T-helper 22 cell (primary cell): ENCODE measurements around the gene SLC38A1.
A peak's percentile ranks its signal among the peaks of the same experiment; 100 is the strongest.

Experiments used
- DNase-seq: peaks from one replicate; pipeline ENCODE4 v3.0.0-alpha.2; 2020; ENCODE audit warnings: low read depth

The SLC38A1 gene

DNA sequence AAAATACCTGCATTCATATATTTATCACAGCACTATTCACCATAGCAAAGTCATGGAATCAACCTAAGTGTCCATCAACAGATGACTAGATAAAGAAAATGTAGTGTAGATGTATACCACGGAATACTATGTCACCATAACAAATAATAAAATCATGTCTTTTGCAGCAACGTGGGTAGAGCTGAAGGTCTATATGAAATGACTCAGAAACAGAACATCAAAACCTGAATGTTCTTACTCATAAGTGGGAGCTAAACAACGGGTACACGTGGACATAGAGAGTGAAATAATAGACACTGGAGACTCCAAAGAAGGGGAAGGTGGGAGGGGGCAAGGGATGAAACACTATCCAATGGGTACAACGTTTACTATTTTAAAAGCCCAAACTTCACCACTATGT lies 37.9 kb downstream of the SLC38A1 start:
- DNase-seq: no peak

DNA sequence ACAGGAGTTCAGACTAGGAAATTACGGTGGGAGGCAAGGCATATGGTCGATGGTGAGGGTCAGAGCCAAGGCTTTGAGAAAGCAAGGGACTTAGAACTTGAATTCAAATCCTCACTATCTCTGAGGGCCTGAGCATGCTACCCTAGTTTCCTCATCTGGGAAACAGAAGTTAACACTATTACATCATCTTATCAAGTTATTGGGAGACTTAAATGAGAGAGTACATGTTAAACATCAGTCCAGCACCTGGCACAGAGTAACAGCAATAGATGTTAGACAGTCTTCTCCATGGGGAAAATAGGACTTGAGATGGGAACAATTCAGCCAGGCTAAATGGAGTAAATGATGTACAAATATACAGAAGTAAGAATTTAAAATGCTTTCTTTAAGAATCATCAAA lies 38.5 kb downstream of the SLC38A1 start:
- DNase-seq: no peak

DNA sequence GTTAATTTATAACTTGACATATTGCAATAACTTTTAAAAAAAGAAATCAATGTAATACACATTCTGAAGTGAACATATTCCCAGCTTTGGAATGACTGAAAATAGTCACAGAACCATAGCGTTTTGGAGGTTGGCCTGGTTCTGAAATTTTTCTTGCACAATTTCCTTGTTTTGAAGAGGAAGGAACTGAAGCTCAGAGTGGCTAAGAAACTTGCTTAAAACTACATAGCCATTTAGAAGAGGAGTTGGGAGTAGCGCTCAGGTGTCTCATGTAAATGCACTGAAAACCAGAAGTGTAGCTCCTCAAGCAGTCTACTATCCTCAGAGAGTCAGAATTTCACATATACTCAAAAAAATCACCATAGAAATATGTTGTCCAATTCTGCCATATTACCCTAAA lies 41.2 kb downstream of the SLC38A1 start:
- no peak for DNase-seq

DNA sequence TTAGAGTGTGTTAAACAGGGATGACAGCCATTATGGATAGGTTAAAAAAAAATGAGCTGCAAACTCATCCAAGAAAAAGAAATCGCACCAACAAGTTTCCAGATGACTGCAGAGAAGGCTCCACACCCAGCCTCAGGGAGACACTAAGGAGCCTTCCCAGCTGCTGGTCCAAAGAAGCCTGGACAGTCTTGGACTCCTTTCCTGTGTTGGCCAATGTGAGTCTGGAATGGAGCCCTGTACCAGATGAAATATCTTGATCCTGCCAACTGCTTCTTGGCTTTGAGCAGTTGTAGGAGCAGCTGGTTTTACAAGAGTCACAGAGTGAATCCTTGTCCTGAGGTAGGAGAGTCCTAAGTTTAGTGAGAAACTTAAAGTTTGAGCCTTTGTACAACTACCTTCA lies 44.5 kb downstream of the SLC38A1 start:
- DNase-seq: no peak

DNA sequence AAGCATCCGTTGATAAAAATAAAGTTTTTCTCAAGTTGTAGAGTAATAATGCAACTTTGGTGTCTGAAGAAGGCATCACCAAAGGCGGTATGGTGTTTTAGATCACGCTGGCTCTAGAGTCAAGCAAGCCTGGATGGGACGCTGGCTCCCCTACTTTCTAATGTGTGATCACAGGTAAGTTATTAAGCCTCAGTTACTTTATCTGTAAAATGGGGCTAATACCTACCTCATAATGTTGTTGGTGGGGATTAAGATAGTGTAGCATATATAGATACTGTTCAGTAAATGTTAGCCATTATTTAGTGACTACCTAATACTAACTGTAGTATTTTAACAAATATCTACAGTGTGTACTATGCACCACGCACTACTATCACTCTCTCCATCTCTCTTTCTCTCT lies 45.8 kb downstream of the SLC38A1 start:
- no peak for DNase-seq

DNA sequence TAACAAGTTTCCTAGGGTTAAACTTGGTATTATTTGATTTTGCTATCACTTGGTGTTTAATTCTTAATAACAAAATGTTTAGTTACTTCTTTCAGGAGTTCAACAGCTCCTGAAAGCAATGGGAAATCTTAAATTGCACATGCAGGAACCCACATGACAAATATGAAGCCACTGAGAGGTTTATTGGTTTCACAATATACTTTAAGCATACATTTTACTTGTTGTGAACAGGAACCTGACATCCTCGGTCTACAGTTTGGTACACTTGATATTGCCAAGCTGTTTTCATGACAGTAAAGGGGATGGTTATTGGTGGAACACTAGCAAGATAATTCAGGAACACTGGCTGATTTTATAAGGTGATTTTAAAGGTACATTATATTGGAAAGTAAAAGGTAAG lies 46.2 kb downstream of the SLC38A1 start:
- no peak for DNase-seq

DNA sequence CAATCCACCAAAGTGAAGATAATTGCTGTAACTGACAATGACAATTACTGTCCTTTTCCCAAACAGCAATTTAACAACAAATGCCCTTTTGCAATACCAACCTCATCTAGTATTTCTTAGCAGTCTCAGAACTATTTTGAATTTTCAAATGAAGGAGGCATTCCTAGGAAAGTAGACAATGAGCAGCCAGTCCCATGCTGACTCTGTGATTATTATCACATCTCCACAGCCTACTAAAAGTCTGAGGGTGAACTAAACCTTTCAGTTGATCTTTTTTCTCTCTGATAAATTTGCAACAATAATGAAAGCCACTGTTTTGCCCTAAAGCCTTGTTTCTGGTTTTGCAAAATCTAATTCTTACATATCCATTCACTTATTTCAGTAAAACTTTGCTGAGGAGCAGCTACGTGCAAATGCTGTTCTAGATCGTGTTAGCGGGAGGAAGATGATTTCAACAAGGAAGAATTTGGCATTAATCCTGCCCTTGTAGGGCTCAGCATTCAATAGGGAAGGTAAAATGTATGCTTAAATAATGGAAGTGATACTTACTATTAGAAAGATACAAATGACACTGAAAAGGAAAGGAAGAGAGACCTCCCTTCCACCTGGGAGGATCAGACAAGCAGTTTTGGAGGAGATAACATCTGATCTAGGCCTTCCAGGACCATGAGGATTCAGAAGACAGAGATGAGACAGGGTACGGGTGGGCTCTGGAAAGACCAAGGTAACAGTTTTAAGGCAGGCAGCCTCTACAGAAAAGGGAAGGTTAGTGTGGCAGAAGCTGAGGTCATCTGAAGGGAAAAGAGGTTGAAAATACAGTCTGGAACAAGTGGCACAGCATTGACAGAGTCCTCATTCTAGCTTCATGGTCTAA lies 47.4 kb downstream of the SLC38A1 start:
- DNase-seq: no peak

DNA sequence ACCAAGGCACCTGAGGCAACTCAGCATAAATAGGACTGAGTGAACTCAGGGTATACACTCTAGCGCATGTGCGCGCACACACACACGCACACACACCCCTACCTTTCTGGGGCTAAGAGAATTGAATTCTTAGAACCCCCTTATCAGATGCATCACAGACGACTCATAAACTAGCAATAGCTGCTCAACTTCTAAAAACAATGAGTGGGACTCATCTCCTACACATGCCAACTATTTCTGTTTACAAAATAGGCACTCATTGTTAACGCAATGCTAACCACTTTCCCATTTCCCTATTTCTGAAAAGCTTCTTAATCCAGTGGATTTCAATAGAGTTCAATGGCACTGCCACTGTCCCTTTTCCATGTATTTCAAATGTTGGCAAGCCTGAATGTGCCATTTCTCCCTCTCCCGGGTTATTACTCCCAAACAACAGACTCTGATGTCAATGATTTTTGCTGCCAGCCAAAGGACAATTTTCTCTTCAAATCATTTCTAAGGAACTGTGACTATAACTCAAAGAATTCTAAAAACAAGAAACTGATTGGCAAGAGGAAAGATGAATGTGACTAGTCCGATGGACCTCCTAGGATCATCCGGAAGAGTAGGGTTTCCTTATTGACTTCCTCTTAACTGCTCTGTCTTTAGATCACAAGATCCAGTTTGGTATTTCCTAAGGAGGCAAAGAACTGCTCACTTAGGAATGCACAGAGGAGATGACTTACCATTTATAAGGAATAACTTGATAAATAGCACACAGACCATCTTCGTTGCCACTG lies 48.8 kb downstream of the SLC38A1 start:
- DNase-seq: peak; percentile 66

DNA sequence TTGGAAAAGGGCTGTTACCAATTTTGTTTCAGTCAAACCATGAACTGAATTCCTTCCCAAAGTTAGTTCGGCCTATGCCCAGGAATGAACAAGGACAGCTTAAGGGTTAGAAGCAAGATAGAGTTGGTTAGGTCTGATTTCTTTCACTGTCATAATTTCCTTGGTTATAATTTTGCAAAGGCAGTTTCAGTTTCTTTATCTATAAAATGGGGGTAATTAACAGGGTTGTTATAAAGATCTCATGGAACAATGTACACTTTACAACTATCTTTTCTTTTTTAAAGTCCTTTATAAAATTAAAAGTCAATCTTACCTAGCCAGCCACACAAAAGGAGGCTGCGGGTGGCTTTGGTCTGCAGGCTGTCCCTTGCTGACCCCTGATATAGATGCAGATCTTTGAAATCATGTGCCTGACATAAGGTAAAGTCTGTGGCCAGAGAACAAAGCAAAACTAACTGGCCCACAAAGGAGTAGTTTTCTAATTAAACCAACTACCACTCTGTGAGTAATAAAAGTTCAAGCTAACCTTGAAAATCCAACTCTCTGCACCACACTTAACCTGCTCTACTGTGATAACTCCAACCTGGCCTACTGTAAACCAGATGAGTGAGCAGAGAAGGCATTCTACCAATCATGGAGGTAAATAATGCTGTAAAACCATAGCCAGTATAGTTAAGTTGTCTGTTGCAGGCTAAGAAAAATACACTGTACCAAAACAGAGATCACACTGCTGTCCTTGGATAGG lies 49.5 kb downstream of the SLC38A1 start:
- no peak for DNase-seq

DNA sequence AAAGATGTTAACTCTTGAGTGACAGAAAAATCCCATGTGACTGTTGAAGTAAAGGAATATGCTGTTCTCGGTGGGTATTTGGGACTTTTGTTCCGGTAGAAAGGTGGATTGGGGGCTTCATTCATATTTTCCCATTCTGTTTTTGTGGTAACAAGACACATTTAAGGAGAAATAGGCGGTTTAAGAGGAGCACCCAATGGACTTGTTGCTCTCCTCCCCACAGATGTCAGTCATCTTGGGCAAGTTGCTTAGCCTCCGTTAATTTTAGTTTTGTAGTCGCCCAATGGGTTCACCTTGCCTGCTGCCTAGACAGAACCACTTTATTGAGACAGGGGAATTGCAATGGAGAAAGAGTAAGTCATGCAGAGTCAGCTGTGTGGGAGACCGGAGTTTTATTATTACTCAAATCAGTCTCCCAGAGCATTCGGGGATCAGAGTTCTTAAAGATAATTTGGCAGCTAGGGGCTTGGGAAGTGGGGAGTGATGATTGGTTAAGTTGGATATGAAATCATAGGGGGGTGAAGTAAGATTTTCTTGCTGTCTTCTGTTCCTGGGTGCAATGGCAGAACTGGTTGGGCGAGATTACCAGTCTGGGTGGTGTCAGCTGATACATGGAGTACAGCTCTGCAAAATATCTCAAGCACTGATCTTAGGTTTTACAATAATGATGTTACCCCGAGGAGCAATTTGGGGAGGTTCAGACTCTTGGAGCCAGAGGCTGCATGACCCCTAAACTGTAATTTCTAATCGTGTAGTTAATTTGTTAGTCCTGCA lies 50.3 kb downstream of the SLC38A1 start:
- no peak for DNase-seq

DNA sequence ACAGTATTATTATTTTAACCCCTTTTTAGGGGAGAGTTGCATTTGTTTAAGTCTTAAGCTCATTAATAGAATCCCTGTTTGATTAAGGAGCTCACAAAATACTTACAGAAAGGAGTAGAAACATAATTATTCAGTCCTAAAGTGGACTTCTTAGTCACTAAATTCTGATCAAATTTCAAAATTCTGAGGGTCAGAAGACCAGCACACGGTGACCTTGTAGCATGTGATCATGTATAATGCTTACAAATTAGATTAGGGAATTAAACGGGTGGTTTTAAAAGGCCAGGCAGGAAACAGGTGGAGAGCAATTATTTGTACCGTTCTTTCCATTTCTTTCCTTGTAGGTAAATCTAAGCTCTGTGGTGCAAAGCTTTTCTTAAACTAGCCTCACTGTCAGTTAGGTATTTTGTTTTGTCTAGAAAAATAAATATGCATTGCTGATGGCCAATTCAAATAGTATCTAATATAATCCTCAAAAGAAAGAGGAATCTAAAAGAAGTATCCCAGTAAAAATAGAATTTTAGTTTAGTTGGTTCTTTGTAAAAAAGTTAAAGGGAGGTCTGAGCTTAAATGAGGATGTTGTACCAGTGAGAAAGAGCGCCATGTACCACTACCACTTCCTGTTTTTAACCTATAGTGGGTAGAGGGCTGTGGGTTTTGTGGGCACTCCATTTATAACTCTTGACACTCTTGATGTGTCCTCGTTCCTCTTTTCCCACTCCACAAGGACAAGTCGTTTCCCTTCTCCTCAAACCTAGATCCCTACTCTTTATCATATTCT lies 51.1 kb downstream of the SLC38A1 start:
- peak; percentile 44 for DNase-seq

DNA sequence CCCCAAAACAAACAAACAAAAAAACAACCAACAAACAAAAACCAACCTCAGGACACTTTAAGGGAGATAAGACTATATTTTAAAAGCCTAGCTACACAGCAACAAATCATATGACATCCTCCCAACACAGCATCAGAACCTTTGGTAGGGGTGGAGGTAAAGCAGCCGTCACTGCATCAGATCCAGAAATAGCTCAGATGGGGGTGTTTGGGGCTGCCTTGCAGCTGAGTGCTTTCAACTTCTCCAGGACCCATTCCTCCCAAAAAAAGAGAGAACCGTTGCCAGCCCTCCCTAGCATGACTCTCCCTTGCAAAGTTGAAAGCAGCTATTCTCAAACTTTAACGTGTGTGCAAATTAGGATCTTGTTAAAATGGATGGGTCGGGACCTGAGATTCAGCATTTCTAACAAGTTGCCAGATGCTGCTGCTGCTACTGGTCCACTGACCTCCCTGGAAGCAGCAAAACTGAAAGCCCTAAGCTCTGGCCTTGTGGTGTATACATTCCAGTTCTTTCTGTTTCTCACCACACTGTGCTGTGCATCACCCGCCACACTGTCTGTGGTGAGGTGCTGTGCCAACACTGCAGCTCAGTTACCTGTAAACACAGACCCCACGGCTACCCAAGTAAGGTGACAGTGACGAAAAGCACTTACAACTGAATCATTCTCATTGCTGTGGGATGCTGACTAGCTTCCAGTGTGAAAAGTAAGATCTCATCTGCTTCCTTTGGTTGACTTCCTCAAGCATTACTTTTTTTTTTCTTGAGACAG lies 54.0 kb downstream of the SLC38A1 start:
- DNase-seq: peak; percentile 83

DNA sequence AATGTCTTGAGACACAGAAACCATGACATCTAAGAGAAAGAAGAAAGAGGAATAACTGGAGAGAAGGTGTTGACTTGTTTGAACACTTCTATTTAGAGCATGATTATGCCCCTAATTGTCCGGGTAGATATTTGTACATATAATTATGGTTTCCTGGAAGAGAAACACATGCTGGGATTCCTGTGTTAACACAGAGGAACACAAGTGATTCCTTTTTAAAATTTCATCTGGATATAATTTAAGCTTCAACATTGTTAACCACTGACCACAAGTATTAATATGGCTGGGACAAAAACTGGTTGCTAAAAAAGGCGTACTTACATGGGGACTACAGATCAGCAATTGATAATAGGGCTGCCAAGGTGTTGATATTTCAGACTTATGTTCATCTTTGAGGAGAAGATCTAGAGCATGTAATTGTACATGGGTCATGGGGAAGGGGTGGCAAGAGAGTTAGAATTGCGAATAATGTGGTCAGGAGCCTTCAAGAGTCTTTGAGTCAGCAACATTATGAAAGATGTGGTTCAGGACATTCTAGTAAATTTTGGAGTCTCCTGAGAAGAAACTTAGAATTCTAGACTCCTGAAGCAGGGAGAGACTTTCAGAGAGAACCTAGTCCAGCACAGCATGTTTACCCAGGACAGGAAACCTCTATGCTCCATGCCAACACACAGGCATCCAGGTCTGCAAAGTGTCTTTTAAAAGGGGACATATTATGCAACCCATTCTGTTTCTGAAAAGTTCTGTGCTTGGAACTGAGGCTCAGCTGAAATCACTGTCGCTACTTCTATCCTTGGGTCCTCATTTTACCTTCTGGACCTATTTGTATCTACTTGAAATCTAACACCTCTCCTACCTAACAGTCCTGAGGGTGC lies 56.5 kb downstream of the SLC38A1 start:
- no peak for DNase-seq

DNA sequence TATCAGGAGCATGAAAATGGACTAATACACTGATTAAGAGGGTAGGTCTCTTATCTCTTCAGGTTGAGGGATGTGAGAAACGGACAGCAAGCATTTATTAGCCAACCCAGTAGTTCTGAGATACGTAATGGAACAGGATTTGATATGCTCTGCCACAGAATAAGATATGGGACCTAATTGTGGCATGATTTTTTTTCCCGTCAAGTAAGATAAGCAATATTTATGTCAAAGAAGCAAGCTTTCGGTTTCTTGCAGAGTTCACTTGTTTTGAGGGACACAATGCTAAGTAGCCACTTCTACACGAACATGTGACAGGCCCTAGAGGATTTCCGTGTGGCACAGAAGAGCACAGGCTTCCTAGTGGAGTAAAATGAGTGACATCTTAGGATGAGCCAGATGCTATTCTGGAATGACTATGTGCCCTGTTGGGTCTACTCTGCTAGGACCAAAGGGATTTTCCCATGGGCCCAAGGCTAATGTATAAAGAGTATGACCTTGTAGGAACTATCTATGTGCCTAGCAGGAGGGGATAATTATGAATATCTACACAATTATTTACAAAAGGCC lies 57.9 kb downstream of the SLC38A1 start:
- no peak for DNase-seq

DNA sequence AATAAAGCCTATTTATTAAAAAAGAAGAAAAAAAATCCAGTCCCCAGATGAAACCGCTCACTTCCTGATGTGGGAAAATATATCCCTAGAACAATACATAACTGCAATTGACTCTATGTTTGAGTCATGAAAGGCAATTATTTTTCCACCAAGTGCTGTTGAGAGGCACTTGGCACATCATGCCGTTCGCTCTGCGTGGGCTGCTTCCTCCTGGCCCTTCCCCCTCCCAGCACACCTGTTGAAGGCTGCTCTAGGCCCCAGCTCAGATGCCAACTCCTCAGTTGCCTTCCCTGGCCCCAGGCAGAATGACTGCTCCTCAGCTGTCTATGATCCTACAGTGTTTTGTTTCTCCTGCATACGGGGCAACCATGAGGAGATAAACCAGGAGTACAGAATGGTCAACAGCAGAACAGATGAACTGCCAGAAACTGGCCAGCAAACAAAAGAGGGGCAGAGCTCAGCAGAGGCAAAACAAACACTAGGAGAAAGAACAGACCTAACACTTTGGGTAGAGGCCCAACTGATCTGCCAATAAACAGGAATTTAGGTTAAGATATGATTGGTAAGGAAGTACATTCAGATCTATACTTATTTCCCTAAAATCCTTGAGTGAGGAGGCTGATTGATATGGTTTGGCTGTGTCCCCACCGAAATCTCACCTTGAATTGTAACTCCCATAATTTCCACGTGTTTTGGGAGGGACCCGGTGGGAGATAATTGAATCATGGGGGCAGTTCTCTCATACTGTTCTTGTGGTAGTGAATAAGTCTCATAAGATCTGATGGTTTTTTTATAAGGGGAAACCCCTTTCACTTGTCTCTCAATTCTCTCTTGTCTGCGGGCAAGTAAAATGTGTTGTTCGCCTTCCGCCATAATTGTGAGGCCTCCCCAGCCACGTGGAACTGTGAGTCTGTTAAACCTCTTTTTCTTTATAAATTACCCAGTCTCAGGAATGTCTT lies 58.6 kb downstream of the SLC38A1 start:
- peak; percentile 31 for DNase-seq

DNA sequence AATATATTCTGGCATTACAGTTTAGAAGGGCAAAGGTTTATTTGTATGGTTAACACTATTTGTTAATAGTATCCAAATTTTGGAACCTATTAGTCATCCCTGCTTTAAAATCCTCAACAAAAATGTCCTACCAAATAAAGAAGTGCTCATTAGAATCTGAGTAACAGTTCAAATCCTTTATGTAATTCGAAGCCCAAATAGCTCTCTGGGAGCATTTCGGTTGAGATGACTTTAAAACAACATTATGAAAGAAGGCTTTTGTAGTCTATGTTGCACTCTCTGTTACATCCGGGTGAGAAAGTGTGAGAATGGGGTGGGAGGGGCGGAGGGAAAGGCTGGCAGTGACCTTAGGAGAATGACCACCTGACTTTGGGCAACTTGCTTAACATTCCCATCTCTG lies 59.7 kb downstream of the SLC38A1 start:
- no peak for DNase-seq

DNA sequence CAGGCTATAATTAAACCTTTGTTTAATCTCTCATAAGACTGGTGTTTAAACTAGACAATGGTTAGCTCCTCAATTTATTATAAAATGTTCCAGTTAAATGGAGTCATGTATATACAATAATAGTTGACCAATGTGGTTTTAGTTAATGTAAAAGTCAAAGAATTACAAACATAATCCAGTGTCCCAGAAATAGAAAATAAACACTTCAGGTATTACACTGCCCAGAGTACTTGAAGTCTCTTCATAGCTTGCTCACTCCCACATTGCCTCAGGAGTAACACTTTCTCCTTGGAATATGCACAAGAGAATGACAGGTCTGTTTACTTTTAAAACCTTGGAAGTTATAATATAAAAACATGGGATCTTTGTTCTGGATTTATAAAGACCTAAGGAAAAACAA lies 60.5 kb downstream of the SLC38A1 start:
- DNase-seq: no peak

DNA sequence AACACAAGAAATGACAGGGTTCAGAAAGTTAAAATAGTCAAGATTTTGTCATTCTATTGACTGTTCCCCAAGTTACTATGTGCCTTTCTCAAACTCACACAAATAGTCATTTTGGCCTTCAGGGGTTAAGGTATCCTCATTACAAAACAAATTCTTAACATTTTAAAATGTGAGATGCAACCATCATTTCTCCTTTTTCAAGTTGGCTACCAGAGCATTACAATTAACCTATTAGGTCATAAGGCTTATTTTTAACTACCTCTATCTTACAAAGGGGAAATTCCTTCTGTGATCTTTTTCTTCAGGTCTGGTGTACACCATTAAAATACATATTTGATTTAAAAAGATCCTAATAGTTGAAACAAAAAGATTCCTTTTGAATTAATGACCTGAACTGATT lies 61.2 kb downstream of the SLC38A1 start:
- DNase-seq: no peak
